HL-60 (cell line): Measurements from ENCODE around the gene MRPS7.

ENCODE experiments used
- CTCF ChIP-seq: IDR thresholded peaks from one replicate; pipeline ENCODE4 v1.5.1; 2011; ENCODE audit warnings: low read length, control low read depth, inconsistent platforms; ENCODE audit not compliant: insufficient read depth
- REST ChIP-seq: IDR thresholded peaks from 2 replicates; pipeline ENCODE4 v1.6.1; 2012; ENCODE audit warnings: low read depth; ENCODE audit not compliant: insufficient replicate concordance

- no peak for TF ChIP-seq CTCF
- TF ChIP-seq REST, result no peak
Measured at GRCh38 chr17:75228305-75228704, 33.4 kb upstream of the MRPS7 start.
